H1 (cell line): ENCODE data around the gene TIMM22.

ENCODE experiments used
- ASH2L ChIP-seq: fragments of 200-600, 300-600 bp; sonication (generic); IDR thresholded peaks from one replicate; pipeline ENCODE4 v1.7.1; 2017; ENCODE audit warnings: low read length
- CTCF ChIP-seq, 3 experiments: IDR thresholded peaks; 1 replicate in 2 of 3; 2 replicates in 1 of 3; pipeline versions ENCODE4 v1.5.1 to v1.6.1; 2011; ENCODE audit warnings: low read length in 3 of 3, mild to moderate bottlenecking in 3 of 3, inconsistent platforms in 2 of 3, low read depth in 1 of 3, moderate library complexity in 1 of 3; ENCODE audit not compliant: insufficient read depth in 1 of 3; ENCODE audit errors: control extremely low read depth in 1 of 3
- EZH2 ChIP-seq: fragments of 200-600 bp; sonication (generic); IDR thresholded peaks from 2 replicates; pipeline ENCODE4 v1.7.1; 2012; ENCODE audit warnings: low read depth, mild to moderate bottlenecking, moderate library complexity, low read length, inconsistent platforms; ENCODE audit not compliant: severe bottlenecking
- HDAC2 ChIP-seq, 2 experiments: fragments of 300-600 bp in 1 of 2; sonication (generic) in 1 of 2; IDR thresholded peaks; 2 replicates each; pipeline ENCODE4 v1.6.1; 2011 to 2012; ENCODE audit warnings: low read depth in 2 of 2, low read length in 2 of 2, mild to moderate bottlenecking in 2 of 2, moderate library complexity in 2 of 2, borderline replicate concordance in 1 of 2, inconsistent platforms in 1 of 2
- JUND ChIP-seq: IDR thresholded peaks from 2 replicates; pipeline ENCODE4 v1.6.1; 2011; ENCODE audit warnings: mild to moderate bottlenecking, improper control_type of control experiment, low read length
- POLR2A ChIP-seq, 2 experiments: IDR thresholded peaks; 1 replicate in 1 of 2; 2 replicates in 1 of 2; pipeline ENCODE4 v1.6.1; 2011; ENCODE audit warnings: low read depth in 2 of 2, low read length in 2 of 2, mild to moderate bottlenecking in 2 of 2; ENCODE audit errors: control extremely low read depth in 1 of 2
- RFX5 ChIP-seq: IDR thresholded peaks from 2 replicates; pipeline ENCODE4 v1.6.1; 2011; ENCODE audit warnings: low read depth, low read length, improper control_type of control experiment, borderline replicate concordance
- RNF2 ChIP-seq: fragments of 200-900, 300-1000 bp; sonication (generic); IDR thresholded peaks from 2 replicates; pipeline ENCODE4 v1.7.1; 2016; ENCODE audit warnings: borderline replicate concordance, low read depth, mild to moderate bottlenecking, antibody characterized with exemption, low read length; ENCODE audit not compliant: poor library complexity, severe bottlenecking; ENCODE audit errors: missing control alignments
- SIX5 ChIP-seq: IDR thresholded peaks from 2 replicates; pipeline ENCODE4 v1.6.1; 2011; ENCODE audit warnings: mild to moderate bottlenecking, low read depth, low read length

- no peak for TF ChIP-seq POLR2A (IDR thresholded peaks at IDR 0.05; ENCODE audit: control extremely low read depth in 1 of 2, low read depth in 2 of 2, low read length in 2 of 2)
- no peak for TF ChIP-seq SIX5
- TF ChIP-seq CTCF (IDR thresholded peaks at IDR 0.05; ENCODE audit: control extremely low read depth in 1 of 3, insufficient read depth in 1 of 3, low read depth in 1 of 3, low read length in 3 of 3) = no peak
- no peak for TF ChIP-seq ASH2L
- no peak for TF ChIP-seq RNF2
- no peak for TF ChIP-seq EZH2
- TF ChIP-seq JUND = no peak
- no peak for TF ChIP-seq HDAC2 (IDR thresholded peaks at IDR 0.05; ENCODE audit: borderline replicate concordance in 1 of 2, low read depth in 2 of 2, low read length in 2 of 2)
- TF ChIP-seq RFX5 = no peak
Observed at GRCh38 chr17:957856-958421, 39.0 kb upstream of the TIMM22 start.
